ENCODE data around the gene KLF14.

KLF14 gene

GRCh38 chr7:130689683-130690082 is 44.3 kb downstream of the KLF14 start:
- no peak for DNase-seq (ENCODE audit: extremely low spot score)
- CTCF ChIA-PET = no interaction called here
- POLR2A ChIA-PET = no interaction called here
- TF ChIP-seq HDGF (IDR thresholded peaks at IDR 0.05; ENCODE audit: borderline replicate concordance) = no peak

- TF ChIP-seq FOXK2 (IDR thresholded peaks at IDR 0.05) (no peak), ARNT (IDR thresholded peaks at IDR 0.05) (no peak), NFRKB (IDR thresholded peaks at IDR 0.05) (no peak)
- ChIA-PET CTCF (no interaction called here), POLR2A (no interaction called here)
- DNase-seq (ENCODE audit: extremely low spot score) = no peak
Observed at GRCh38 chr7:130683026-130683425, 51.0 kb downstream of the KLF14 start.
